Thoracic aorta (tissue), 2 donors: Measurements from ENCODE around the gene NAA38. TPM values are rescaled to one million over a fixed set of nuclear protein-coding genes. Genes with fewer than 3 reads are reported as not detected.

Source experiments
- ATAC-seq: fragments of 150-250 bp; one replicate; pipeline ENCODE4 v1.8.0; 2017; ENCODE audit warnings: low read depth; ENCODE audit not compliant: insufficient number of reproducible peaks, low FRiP score
- DNase-seq: peaks from one replicate; pipeline ENCODE4 v3.0.0-alpha.2; 2020; ENCODE audit warnings: low spot score
- H3K27ac ChIP-seq, 2 donors: fragments of 200-600 bp; sonication (generic); 1 replicate in 1 of 2; 2 replicates in 1 of 2; pipeline ENCODE4 v1.5.1; 2016; ENCODE audit warnings: mild to moderate bottlenecking in 2 of 2, moderate library complexity in 2 of 2
- H3K27me3 ChIP-seq: fragments of 200-600 bp; sonication (generic); replicated peaks from 2 replicates; pipeline ENCODE4 v1.6.0; 2016; ENCODE audit warnings: mild to moderate bottlenecking; ENCODE audit not compliant: insufficient read depth
- H3K36me3 ChIP-seq: fragments of 200-600 bp; sonication (generic); one replicate; pipeline ENCODE4 v1.5.1; 2016
- H3K4me1 ChIP-seq, 2 donors: fragments of 200-600 bp; sonication (generic); 1 replicate in 1 of 2; 2 replicates in 1 of 2; pipeline versions ENCODE4 v1.5.1 to v1.6.0; 2016; ENCODE audit warnings: low read depth in 2 of 2, mild to moderate bottlenecking in 1 of 2; ENCODE audit not compliant: control insufficient read depth in 1 of 2
- H3K4me3 ChIP-seq: fragments of 200-600 bp; sonication (generic); 2 replicates; pipeline ENCODE4 v1.5.1; 2016; ENCODE audit warnings: mild to moderate bottlenecking
- H3K9me3 ChIP-seq: fragments of 200-600 bp; sonication (generic); 2 replicates; pipeline ENCODE4 v1.5.1; 2016
- CTCF ChIP-seq: fragments of 200-600 bp; sonication (generic); IDR thresholded peaks from one replicate; pipeline ENCODE4 v1.5.1; 2019; ENCODE audit warnings: antibody characterized with exemption
- total RNA-seq, 2 donors: library from RNA; depleted of rRNA; stranded (reverse); fragments of >200 nt; gene quantifications; one replicate each; pipeline versions ENCODE4 v1.1.0 to v1.2.3, GENCODE V29; 2016

Gene NAA38
- total RNA-seq, 2 donors from 2014 or later: 49.5 to 62.7 TPM

GRCh38 chr17:7880076-7880868 is 22.9 kb upstream of the NAA38 start:
- no peak for TF ChIP-seq CTCF
- peaks cover 3 to 31% of the 10 kb centered on the region in 2 donors for H3K4me1 ChIP-seq
- no peak overlapping the region for H3K4me3 ChIP-seq
- no peaks in the 10 kb centered on the region for H3K36me3 ChIP-seq
- H3K9me3 ChIP-seq: no peaks in the 10 kb centered on the region
- no peak for ATAC-seq
- no peak overlapping the region for H3K27ac ChIP-seq
- DNase-seq: no peak
- H3K27me3 ChIP-seq: no peaks in the 10 kb centered on the region

- no peak for TF ChIP-seq CTCF
- no peak for DNase-seq
Observed at GRCh38 chr17:7878234-7878633, 20.9 kb upstream of the NAA38 start.

GRCh38 chr17:7875804-7876370 is 18.5 kb upstream of the NAA38 start:
- DNase-seq (no peak), ATAC-seq (no peak)
- H3K4me1 ChIP-seq: no peaks in the 10 kb centered on the region
- no peak for TF ChIP-seq CTCF
- no peak overlapping the region for H3K4me3 ChIP-seq
- no peaks in the 10 kb centered on the region for H3K36me3 ChIP-seq
- H3K27ac ChIP-seq: no peak overlapping the region
- H3K27me3 ChIP-seq: no peaks in the 10 kb centered on the region
- no peaks in the 10 kb centered on the region for H3K9me3 ChIP-seq

More at GRCh38 chr17:7878234-7878633, 20.9 kb upstream of the NAA38 start:
- ATAC-seq: no peak
- Histone ChIP-seq H3K27me3 (no peaks in the 10 kb centered on the region), H3K9me3 (no peaks in the 10 kb centered on the region), H3K4me1 (peaks cover 0 to 22% of the 10 kb centered on the region in 2 donors), H3K36me3 (no peaks in the 10 kb centered on the region), H3K27ac (no peak overlapping the region), H3K4me3 (no peak overlapping the region)

DNA sequence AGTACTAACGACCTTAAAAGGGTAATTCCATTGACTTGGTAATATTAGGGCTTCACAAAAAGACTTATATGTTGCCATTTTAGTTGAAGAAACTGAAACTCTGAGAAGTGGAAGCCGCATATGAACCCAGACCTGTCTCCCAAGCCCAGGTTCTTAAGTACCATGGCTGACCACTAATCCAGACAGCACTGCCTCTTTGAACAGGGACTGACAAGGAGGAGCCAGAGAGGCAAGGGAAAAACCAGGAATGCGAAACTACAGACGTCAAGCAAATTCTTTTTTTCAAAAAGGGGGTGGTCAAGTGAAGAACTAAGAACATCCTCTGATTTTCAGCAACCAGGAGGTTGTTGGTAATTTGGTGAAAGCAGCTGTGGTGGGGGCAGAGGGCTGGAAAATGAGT is 15.7 kb upstream of the NAA38 start:
- H3K4me1 ChIP-seq: no peaks in the 10 kb centered on the region
- no peaks in the 10 kb centered on the region for H3K27me3 ChIP-seq
- no peak for TF ChIP-seq CTCF
- H3K9me3 ChIP-seq: no peaks in the 10 kb centered on the region
- ATAC-seq: no peak
- no peak overlapping the region for H3K27ac ChIP-seq
- no peaks in the 10 kb centered on the region for H3K36me3 ChIP-seq
- no peak overlapping the region for H3K4me3 ChIP-seq
- no peak for DNase-seq

GRCh38 chr17:7867881-7868329 is 10.5 kb upstream of the NAA38 start:
- H3K27me3 ChIP-seq: no peaks in the 10 kb centered on the region
- peaks cover 5% of the 10 kb centered on the region for H3K36me3 ChIP-seq
- H3K27ac ChIP-seq: no peak overlapping the region
- DNase-seq (no peak), ATAC-seq (no peak)
- no peak for TF ChIP-seq CTCF
- H3K4me3 ChIP-seq: no peak overlapping the region
- no peaks in the 10 kb centered on the region for H3K9me3 ChIP-seq
- no peaks in the 10 kb centered on the region for H3K4me1 ChIP-seq
